HCT116 (cell line): ENCODE measurements around the gene PPP1R12C.

ENCODE experiments used
- CEBPB ChIP-seq: IDR thresholded peaks from 2 replicates; pipeline ENCODE4 v1.6.1; 2012; ENCODE audit warnings: low read depth
- CTCF ChIP-seq, 3 experiments: fragments of 200-600 bp in 1 of 3; sonication (generic) in 1 of 3; IDR thresholded peaks in 2 of 3; conservative IDR thresholded peaks in 1 of 3; 2 replicates each; pipeline ENCODE4 v1.5.1; 2012 to 2017; ENCODE audit warnings: low read depth in 2 of 3, low read length in 2 of 3, antibody characterized with exemption in 1 of 3, borderline replicate concordance in 1 of 3, control low read depth in 1 of 3, mild to moderate bottlenecking in 1 of 3, mixed read lengths in 1 of 3, mixed run types in 1 of 3, moderate library complexity in 1 of 3; ENCODE audit not compliant: insufficient read depth in 1 of 3
- ELF1 ChIP-seq: IDR thresholded peaks from 2 replicates; pipeline ENCODE4 v1.6.1; 2012; ENCODE audit warnings: low read depth, borderline replicate concordance
- EZH2 ChIP-seq: fragments of 200-600 bp; sonication (generic); IDR thresholded peaks from 2 replicates; pipeline ENCODE4 v1.6.1; 2017; ENCODE audit warnings: antibody characterized with exemption, mixed run types
- EZH2phosphoT487 ChIP-seq: fragments of 200-600 bp; IDR thresholded peaks from 2 replicates; pipeline ENCODE4 v1.6.1; 2018; ENCODE audit warnings: antibody characterized with exemption, borderline replicate concordance
- FOSL1 ChIP-seq: IDR thresholded peaks from 2 replicates; pipeline ENCODE4 v1.6.1; 2012; ENCODE audit warnings: low read depth
- JUND ChIP-seq: IDR thresholded peaks from 2 replicates; pipeline ENCODE4 v1.6.1; 2012
- MAX ChIP-seq: IDR thresholded peaks from 2 replicates; pipeline ENCODE4 v1.6.1; 2012
- POLR2A ChIP-seq: IDR thresholded peaks from 2 replicates; pipeline ENCODE4 v1.7.0; 2011; ENCODE audit warnings: borderline replicate concordance; ENCODE audit not compliant: insufficient read depth, insufficient read length; ENCODE audit errors: extremely low read depth
- POLR2AphosphoS5 ChIP-seq: IDR thresholded peaks from 2 replicates; pipeline ENCODE4 v1.6.1; 2011; ENCODE audit warnings: mild to moderate bottlenecking, low read depth, low read length, moderate library complexity
- RAD21 ChIP-seq: IDR thresholded peaks from 2 replicates; pipeline ENCODE4 v1.6.1; 2012; ENCODE audit warnings: low read depth, mild to moderate bottlenecking
- SRF ChIP-seq: IDR thresholded peaks from 2 replicates; pipeline ENCODE4 v1.6.1; 2012; ENCODE audit warnings: low read depth
- TCF7L2 ChIP-seq: IDR thresholded peaks from 2 replicates; pipeline ENCODE4 v1.7.0; 2011; ENCODE audit warnings: borderline replicate concordance, inconsistent platforms; ENCODE audit not compliant: insufficient read depth, insufficient read length; ENCODE audit errors: extremely low read depth

- TF ChIP-seq EZH2phosphoT487 (no peak), SRF (no peak), EZH2 (no peak), MAX (no peak), CTCF (IDR thresholded peaks at IDR 0.05 in 2 of 3, conservative IDR thresholded peaks at IDR 0.05 in 1 of 3; ENCODE audit: borderline replicate concordance in 1 of 3, insufficient read depth in 1 of 3, low read depth in 2 of 3, low read length in 2 of 3) (no peak), FOSL1 (no peak), JUND (no peak), TCF7L2 (no peak), POLR2A (no peak), POLR2AphosphoS5 (no peak), ELF1 (no peak), CEBPB (no peak), RAD21 (no peak)
Measured at GRCh38 chr19:55106591-55106990, 10.8 kb downstream of the PPP1R12C start.
